ENCODE results near the gene LRP1B.

Gene LRP1B

GRCh38 chr2:141599721-141600120, 531.1 kb downstream of the LRP1B start:
- no peak for DNase-seq (ENCODE audit: low read depth in 1 of 2, low spot score in 1 of 2)

GRCh38 chr2:141598982-141599381, 531.8 kb downstream of the LRP1B start:
- no peak for DNase-seq (ENCODE audit: low read depth in 1 of 2, low spot score in 1 of 2)

- DNase-seq (ENCODE audit: low read depth in 1 of 2, low spot score in 1 of 2): no peak
Measured at GRCh38 chr2:141595316-141595920, 535.4 kb downstream of the LRP1B start.

GRCh38 chr2:141591787-141592186, 539.0 kb downstream of the LRP1B start:
- DNase-seq (ENCODE audit: low read depth in 1 of 2, low spot score in 1 of 2): no peak

GRCh38 chr2:141590620-141591019, 540.2 kb downstream of the LRP1B start:
- no peak for DNase-seq (ENCODE audit: low read depth in 1 of 2, low spot score in 1 of 2)

- DNase-seq (ENCODE audit: low read depth in 1 of 2, low spot score in 1 of 2): no peak
Measured at GRCh38 chr2:141589314-141589713, 541.5 kb downstream of the LRP1B start.

- no peak for DNase-seq (ENCODE audit: low read depth in 1 of 2, low spot score in 1 of 2)
Measured at GRCh38 chr2:141586985-141587384, 543.8 kb downstream of the LRP1B start.

GRCh38 chr2:141582213-141582612, 548.6 kb downstream of the LRP1B start:
- DNase-seq (ENCODE audit: low read depth in 1 of 2, low spot score in 1 of 2): no peak

GRCh38 chr2:141579071-141579470, 551.7 kb downstream of the LRP1B start:
- DNase-seq (ENCODE audit: low read depth in 1 of 2, low spot score in 1 of 2): no peak

- no peak for DNase-seq (ENCODE audit: low read depth in 1 of 2, low spot score in 1 of 2)
Measured at GRCh38 chr2:141570474-141571131, 560.2 kb downstream of the LRP1B start.

- DNase-seq (ENCODE audit: low read depth in 1 of 2, low spot score in 1 of 2): no peak
Measured at GRCh38 chr2:141569941-141570340, 560.9 kb downstream of the LRP1B start.

- DNase-seq (ENCODE audit: low read depth in 1 of 2, low spot score in 1 of 2): no peak
Measured at GRCh38 chr2:141565597-141565996, 565.2 kb downstream of the LRP1B start.

GRCh38 chr2:141560723-141561122, 570.1 kb downstream of the LRP1B start:
- DNase-seq (ENCODE audit: low read depth in 1 of 2, low spot score in 1 of 2): no peak

GRCh38 chr2:141557329-141558095, 573.3 kb downstream of the LRP1B start:
- no peak for DNase-seq (ENCODE audit: low read depth in 1 of 2, low spot score in 1 of 2)

GRCh38 chr2:141555876-141556470, 574.8 kb downstream of the LRP1B start:
- DNase-seq (ENCODE audit: low read depth in 1 of 2, low spot score in 1 of 2): no peak

- DNase-seq (ENCODE audit: low read depth in 1 of 2, low spot score in 1 of 2): no peak
Measured at GRCh38 chr2:141554810-141555209, 576.0 kb downstream of the LRP1B start.

GRCh38 chr2:141534666-141535362, 596.0 kb downstream of the LRP1B start:
- no peak for DNase-seq (ENCODE audit: low read depth in 1 of 2, low spot score in 1 of 2)

- DNase-seq (ENCODE audit: low read depth in 1 of 2, low spot score in 1 of 2): no peak
Measured at GRCh38 chr2:141529659-141530058, 601.2 kb downstream of the LRP1B start.

- no peak for DNase-seq (ENCODE audit: low read depth in 1 of 2, low spot score in 1 of 2)
Measured at GRCh38 chr2:141528990-141529389, 601.8 kb downstream of the LRP1B start.

GRCh38 chr2:141526760-141527159, 604.1 kb downstream of the LRP1B start:
- no peak for DNase-seq (ENCODE audit: low read depth in 1 of 2, low spot score in 1 of 2)

GRCh38 chr2:141524777-141525176, 606.0 kb downstream of the LRP1B start:
- DNase-seq (ENCODE audit: low read depth in 1 of 2, low spot score in 1 of 2): no peak
